GM18511 (cell line): ENCODE results near the gene KEL.

Experiments used
- ATAC-seq: cut with Tn5 transposase; IDR thresholded peaks from one replicate; pipeline ENCODE4 v1.9.1; 2021; ENCODE audit warnings: mild to moderate bottlenecking, moderate library complexity; ENCODE audit not compliant: unreplicated experiment

The KEL gene

DNA sequence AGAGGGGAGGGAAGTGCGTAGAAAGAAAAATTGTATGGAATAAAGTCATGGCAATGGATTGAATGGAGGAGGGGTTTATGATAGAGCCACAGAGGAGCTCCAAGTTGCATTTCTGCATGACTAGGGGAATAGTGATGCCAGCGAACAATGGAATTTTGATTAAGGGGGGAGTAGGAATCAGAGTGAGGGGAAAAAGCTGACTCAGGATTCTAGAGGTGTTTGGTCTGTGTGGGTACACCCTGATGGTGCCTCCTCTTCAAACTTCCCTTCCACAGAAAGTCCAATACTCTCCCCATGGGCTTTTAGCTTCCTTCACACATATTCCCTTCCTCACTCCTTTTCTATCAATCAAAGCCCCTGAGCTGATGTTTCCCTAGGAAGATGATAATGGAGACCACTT is 1.8 kb upstream of the KEL start:
- no peak for ATAC-seq

GRCh38 chr7:142962991-142963390 is 828 bp upstream of the KEL start:
- no peak for ATAC-seq

DNA sequence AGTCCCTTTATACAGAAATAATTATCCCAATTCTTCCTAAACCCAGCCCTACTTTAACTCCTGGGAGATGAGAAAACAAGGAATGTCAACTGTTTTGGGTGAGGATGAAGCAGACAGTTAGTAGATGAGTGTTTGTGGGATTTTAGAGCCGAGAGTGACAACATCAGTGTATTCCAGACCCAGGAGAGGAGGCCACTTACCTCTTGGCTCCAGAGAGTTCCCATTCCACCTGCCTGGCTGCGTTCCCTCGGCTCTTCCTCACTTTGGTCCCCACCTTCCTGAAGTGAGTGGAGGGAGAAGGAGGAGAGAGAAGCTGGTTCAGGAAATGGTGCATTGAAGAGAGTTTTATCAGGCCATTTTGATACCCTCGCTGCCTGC is 579 bp downstream of the KEL start:
- no peak for ATAC-seq

DNA sequence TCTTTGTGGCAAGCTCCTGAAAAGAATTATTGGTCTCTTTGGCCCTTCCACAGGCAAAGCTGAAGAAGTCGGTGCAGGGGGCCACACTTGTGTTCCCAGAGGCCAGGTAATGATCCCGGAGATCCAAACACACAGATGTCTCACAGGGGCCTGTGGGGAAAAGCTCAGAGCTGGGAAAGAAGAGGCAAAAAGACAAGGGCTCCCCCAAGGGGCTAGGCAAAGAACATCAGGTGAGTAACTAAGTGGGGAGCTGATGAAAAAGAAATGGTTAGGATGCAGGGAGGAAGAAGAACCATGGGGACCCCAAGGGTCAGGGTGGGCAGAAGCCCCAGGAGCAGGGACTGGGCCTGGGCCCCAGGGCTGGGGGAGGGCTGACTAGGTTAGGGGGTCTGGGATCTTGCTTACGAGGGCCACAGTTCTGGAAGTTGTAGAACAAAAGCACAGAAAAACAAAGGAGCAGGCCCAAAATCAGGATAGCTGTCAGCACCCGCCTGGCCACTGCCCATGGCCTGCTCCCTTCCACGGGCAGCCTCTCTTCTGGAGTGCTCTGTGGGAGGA is 1.1 kb downstream of the KEL start:
- ATAC-seq, result no peak

- no peak for ATAC-seq
These were observed 3.0 kb downstream of the KEL start for GRCh38 chr7:142959202-142959601.

- no peak for ATAC-seq
These were observed 4.4 kb downstream of the KEL start for GRCh38 chr7:142957723-142958122.

DNA sequence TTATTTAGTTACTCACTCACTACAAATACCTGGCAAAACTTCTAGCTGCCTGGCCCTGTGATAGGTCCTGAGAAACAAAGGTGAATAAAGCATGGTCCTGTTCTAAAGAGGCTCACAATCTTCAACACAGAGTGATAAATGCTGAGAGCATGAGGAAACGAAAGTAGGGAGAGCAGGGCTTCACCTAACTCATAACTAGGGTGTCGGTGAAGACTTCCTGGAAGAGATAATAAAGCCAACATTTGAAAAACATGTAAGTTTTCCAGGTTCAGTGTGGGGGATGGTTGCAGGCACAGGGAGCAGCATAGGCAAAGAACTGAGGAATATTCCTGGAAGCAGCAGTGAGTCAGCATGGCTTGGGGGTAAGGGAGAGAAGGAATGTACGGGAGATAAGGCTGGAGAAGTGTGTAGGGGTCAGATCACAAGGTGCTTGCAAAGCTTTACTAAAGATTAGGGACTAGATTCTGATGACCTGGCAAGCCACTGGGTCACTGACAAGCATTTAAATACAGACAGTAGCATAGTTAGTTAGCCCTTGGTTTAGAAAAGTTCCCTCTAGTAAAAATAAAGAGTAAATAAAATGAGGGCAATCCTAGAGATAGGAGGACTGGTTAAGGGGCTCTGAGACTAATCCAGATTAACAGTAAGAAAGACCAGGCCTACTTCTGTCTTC is 5.1 kb downstream of the KEL start:
- no peak for ATAC-seq

- ATAC-seq, result no peak
These were observed 7.4 kb downstream of the KEL start for GRCh38 chr7:142954680-142955268.

GRCh38 chr7:142950235-142950634 is 11.9 kb downstream of the KEL start:
- no peak for ATAC-seq

DNA sequence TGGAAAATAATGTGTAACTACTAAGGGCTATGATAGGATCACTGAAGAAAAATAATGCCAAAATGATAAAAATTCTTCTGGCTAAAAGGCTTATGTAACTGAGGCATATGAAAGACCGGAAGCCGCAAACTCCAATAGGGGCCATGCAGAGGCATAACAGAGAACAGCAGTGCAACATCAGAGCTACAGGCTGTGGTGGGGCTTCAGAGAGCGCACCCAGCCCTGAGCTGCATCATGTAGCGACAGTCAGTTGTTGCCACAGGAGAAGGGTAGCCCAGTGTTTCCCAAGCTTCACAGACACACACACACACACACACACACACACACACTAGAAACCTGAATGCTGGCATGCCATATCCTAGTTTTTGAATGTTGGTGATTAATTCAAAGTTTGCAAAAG is 13.6 kb downstream of the KEL start:
- no peak for ATAC-seq

DNA sequence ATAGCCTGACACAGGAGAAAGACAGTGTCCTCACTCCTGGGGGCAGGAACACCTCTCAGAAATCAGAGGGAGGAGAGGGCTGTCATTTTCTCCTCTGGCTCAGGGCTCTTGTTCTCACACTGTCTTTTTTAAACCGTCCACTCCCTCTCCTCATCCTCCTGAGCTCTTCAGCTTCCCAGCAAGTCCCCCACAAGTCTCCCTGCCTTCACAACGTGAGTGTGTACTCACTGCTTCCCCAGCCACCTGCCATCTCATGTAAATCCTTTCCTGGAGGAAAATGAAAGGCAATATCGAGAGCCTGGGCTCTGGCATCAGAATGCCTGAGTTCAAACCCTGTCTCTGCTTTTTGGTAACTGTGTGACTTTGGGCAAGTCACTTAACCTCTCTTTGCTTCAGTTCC is 17.2 kb downstream of the KEL start:
- no peak for ATAC-seq

DNA sequence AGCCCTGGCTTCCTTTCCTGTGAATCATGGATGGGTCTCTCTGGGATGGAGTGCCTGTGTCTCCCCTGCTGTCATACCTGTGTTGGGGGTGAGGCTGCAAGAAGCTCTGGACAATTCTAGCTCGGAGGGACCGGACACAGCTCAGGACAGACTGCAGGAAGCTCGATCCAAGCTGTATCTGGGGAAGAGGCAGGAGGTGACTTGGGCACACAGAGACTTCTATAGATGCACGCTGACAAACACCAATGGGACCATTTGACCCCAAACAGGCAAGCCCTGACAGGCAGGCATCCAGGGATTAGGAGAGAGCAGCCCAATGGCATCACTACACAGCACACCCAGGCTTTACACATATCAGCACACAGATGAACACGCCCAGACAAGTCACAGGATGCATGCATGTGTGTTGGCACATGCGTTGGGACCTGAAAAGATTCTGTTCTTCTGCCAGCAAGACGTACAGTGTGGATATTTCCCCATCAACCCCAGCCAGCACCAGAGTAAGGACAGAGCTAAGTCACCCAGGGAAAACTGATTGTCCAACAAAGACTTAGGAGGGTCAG is 18.4 kb downstream of the KEL start:
- no peak for ATAC-seq

- no peak for ATAC-seq
These were observed 19.4 kb downstream of the KEL start for GRCh38 chr7:142942746-142943145.

- ATAC-seq, result no peak
These were observed 20.6 kb downstream of the KEL start for GRCh38 chr7:142941541-142941940.

- ATAC-seq, result no peak
These were observed 21.1 kb downstream of the KEL start for GRCh38 chr7:142940966-142941535.

- no peak for ATAC-seq
These were observed 22.8 kb downstream of the KEL start, which contains the start of gene LLCFC1 for GRCh38 chr7:142939226-142939910. LLCFC1 (plus strand) TSS chr7:142939484; CDS start chr7:142939622, 138 bp downstream.

- ATAC-seq, result no peak
These were observed 23.6 kb downstream of the KEL start for GRCh38 chr7:142938611-142939010.

DNA sequence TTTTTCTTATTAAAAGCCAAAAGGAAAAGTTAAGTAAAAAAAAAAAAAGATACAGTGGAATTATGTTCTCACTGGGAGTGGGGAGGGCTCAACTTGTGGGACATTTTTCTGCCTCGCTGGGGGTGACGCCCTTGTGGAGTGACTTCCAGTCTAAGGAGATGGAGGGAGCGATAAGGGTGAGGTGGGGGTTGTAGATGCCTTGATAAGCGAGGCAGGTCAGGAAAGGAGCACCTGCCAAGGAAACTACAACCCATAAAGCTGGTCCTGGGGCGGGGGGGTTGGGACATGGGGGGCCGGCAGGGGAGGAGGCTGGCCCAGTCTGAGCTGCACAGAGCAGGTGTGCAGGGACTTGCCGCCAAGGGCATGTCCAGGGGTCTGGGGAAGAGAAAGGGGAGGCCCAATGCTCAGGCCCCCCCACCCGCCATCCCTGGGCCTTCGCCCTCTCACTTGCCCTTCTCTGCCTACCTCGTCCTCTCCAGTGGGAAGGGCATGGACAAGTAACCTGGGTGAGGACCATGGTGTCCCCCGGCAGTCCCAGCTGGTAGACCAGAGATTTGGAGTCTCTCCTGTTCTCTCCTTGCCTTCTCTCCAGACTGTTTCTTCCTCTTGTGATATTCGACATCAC is 26.1 kb downstream of the KEL start:
- ATAC-seq, result no peak

DNA sequence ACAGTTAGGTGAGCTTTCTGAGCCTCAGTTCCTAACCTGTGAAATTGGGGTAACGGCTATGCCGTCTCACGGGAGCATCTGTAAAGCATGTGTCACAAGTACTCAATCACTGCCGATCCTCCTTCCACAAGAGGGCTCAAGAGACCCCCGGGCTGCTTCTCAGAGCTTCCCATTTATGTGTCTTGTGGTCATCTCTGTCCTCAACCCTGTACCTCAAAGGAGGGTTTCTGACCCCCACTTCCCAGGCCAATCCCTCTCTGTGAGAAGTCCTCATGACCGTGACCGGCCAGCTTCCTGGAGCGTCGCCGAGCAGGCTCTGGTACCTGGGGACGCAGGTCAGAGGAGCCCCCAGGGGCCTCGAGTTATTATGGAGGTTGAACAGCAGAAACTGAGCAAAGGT is 28.1 kb downstream of the KEL start:
- ATAC-seq, result no peak

- ATAC-seq, result no peak
These were observed 28.5 kb downstream of the KEL start, which contains the start of gene TRPV5 for GRCh38 chr7:142933624-142934023. TRPV5 (minus strand) TSS chr7:142933746; CDS start chr7:142933459, 287 bp downstream.

DNA sequence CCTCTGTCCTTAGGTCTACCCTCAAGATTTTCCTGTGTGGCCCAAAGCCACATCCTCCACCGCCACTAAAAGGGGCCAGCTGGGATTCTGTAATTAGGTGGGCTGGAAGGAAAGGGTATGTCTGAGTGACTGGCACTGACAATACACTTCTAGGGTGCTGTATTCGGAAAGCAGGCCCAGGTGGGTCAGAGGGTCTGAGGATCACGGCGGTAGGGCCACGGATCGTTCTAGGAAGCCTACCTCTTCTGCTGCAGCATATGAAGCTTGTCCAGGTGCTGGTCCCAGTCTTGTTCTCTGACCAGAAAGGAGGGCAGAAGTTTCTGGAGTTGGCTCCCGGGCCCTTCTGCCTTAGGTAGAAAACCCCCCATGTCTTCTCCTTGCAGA is 29.1 kb downstream of the KEL start:
- no peak for ATAC-seq
